Osteoblast (primary cell): ENCODE data around the gene ZNF529. TPM values are rescaled to one million over a fixed set of nuclear protein-coding genes. Genes with fewer than 3 reads are reported as not detected.

Source experiments
- DNase-seq: peaks from one replicate; pipeline ENCODE4 v3.0.0; 2011; ENCODE audit warnings: low spot score, mixed read lengths; ENCODE audit not compliant: insufficient read length; ENCODE audit errors: missing footprints
- H2AFZ ChIP-seq: 2 replicates; pipeline ENCODE4 v1.6.0; 2011; ENCODE audit warnings: mild to moderate bottlenecking, low read length
- H3K27ac ChIP-seq: 2 replicates; pipeline ENCODE4 v1.5.1; 2011; ENCODE audit warnings: mild to moderate bottlenecking, low read depth, low read length, moderate library complexity
- H3K27me3 ChIP-seq: 2 replicates; pipeline ENCODE4 v1.6.0; 2012; ENCODE audit warnings: mild to moderate bottlenecking, control low read depth, inconsistent platforms, low read length, moderate library complexity; ENCODE audit not compliant: insufficient read depth
- H3K36me3 ChIP-seq: 2 replicates; pipeline ENCODE4 v1.5.1; 2011; ENCODE audit warnings: mild to moderate bottlenecking, low read length, control low read depth, moderate library complexity; ENCODE audit not compliant: insufficient read depth
- H3K4me1 ChIP-seq: 2 replicates; pipeline ENCODE4 v1.5.1; 2011; ENCODE audit warnings: mild to moderate bottlenecking, low read length, control low read depth, moderate library complexity; ENCODE audit not compliant: insufficient read depth
- H3K4me2 ChIP-seq: 2 replicates; pipeline ENCODE4 v1.6.0; 2011; ENCODE audit warnings: mild to moderate bottlenecking, low read length; ENCODE audit not compliant: insufficient read depth
- H3K4me3 ChIP-seq: fragments of 200-600 bp; sonication (generic); 3 replicates; pipeline ENCODE4 v1.5.1; 2012; ENCODE audit warnings: mild to moderate bottlenecking, low read length, inconsistent platforms; ENCODE audit not compliant: insufficient read depth
- H3K79me2 ChIP-seq: 2 replicates; pipeline ENCODE4 v1.6.0; 2012; ENCODE audit warnings: mild to moderate bottlenecking, low read length, control low read depth, inconsistent platforms; ENCODE audit not compliant: insufficient read depth
- H3K9me3 ChIP-seq: 2 replicates; pipeline ENCODE4 v1.5.1; 2011; ENCODE audit warnings: low read depth, low read length, control low read depth
- H4K20me1 ChIP-seq: 2 replicates; pipeline ENCODE4 v1.6.0; 2012; ENCODE audit warnings: mild to moderate bottlenecking, low read length, control low read depth; ENCODE audit not compliant: insufficient read depth
- CTCF ChIP-seq: IDR thresholded peaks from 2 replicates; pipeline ENCODE4 v1.5.1; 2011; ENCODE audit warnings: mild to moderate bottlenecking, low read depth, low read length, moderate library complexity; ENCODE audit errors: extremely low read depth
- total RNA-seq: library from RNA; depleted of rRNA; stranded (reverse); fragments of >200 nt; gene quantifications from 2 replicates; pipeline ENCODE4 v1.2.3, GENCODE V29; 2012

Gene ZNF529
- total RNA-seq, 1 donor: 11.9 TPM

DNA sequence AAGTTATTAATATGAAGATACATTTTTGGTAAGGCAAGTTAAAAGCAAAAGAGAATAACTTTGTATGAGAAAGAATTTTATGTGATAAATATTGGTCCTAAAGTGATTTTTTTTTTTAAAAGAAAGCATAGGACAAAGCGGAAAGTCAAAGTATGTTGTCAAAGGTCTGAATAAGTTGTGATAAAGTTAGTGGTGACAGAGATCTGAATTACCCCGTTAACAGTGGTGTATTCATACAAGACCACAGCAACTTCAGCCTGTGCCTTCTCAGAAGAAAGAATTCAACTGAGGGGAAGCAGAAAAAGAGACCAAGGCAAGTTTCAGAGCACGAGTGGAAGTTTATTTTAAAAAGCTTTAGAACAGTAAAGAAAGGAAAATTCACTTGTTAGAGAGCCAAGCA is 64.8 kb downstream of the ZNF529 start:
- peaks cover 15% of the 10 kb centered on the region for H3K9me3 ChIP-seq
- H3K4me1 ChIP-seq: no peaks in the 10 kb centered on the region
- H4K20me1 ChIP-seq: no peaks in the 10 kb centered on the region
- no peaks in the 10 kb centered on the region for H3K27me3 ChIP-seq
- no peak overlapping the region for H2AFZ ChIP-seq
- H3K79me2 ChIP-seq: no peaks in the 10 kb centered on the region
- TF ChIP-seq CTCF: no peak
- H3K36me3 ChIP-seq: no peaks in the 10 kb centered on the region
- H3K4me2 ChIP-seq: no peak overlapping the region
- no peak for DNase-seq
- H3K4me3 ChIP-seq: no peak overlapping the region
- H3K27ac ChIP-seq: no peak overlapping the region

- Histone ChIP-seq H3K4me3 (no peak overlapping the region), H3K79me2 (no peaks in the 10 kb centered on the region), H3K27me3 (no peaks in the 10 kb centered on the region), H3K4me2 (no peak overlapping the region), H3K27ac (no peak overlapping the region), H3K4me1 (no peaks in the 10 kb centered on the region), H4K20me1 (no peaks in the 10 kb centered on the region), H2AFZ (no peak overlapping the region), H3K9me3 (peaks cover 6% of the 10 kb centered on the region), H3K36me3 (no peaks in the 10 kb centered on the region)
- DNase-seq: no peak
- no peak for TF ChIP-seq CTCF
These were observed 71.1 kb downstream of the ZNF529 start for GRCh38 chr19:36501973-36502372.

DNA sequence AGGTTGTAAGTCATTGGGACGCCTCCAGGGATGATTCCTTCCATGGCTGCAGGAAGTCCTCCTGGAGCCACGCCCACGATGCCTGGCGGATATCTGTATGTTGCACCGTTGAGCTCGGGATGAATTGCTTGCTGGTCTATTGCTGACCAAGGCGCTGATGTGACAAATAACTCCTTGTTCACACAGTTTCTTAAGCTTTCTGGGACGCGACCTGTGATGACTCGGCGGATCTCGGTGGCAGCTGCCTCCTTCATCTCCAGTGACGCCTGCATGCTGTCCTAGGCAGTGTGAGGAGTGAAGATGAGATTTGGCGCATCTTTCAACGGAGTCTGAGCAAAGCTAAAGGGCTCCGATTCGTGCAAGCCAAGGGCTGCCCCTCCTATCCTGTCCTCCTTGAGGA is 76.1 kb downstream of the ZNF529 start:
- TF ChIP-seq CTCF: no peak
- no peaks in the 10 kb centered on the region for H4K20me1 ChIP-seq
- H3K27ac ChIP-seq: no peak overlapping the region
- peaks cover 4% of the 10 kb centered on the region for H3K9me3 ChIP-seq
- DNase-seq: no peak
- H2AFZ ChIP-seq: no peak overlapping the region
- H3K4me2 ChIP-seq: no peak overlapping the region
- H3K27me3 ChIP-seq: no peaks in the 10 kb centered on the region
- no peaks in the 10 kb centered on the region for H3K4me1 ChIP-seq
- no peaks in the 10 kb centered on the region for H3K36me3 ChIP-seq
- H3K4me3 ChIP-seq: no peak overlapping the region
- no peaks in the 10 kb centered on the region for H3K79me2 ChIP-seq

Other genes starting within 250 kb of the ZNF529 start
- gene ZFP14, start 194.1 kb downstream of the ZNF529 start, total RNA-seq: 4.3 and 5.3 TPM in 2 replicates
- gene ZFP82, start 154.6 kb downstream of the ZNF529 start, total RNA-seq: 9.0 and 10.3 TPM in 2 replicates
- gene ZNF566, start 83.7 kb downstream of the ZNF529 start, total RNA-seq: 13.8 and 20.9 TPM in 2 replicates
- 15.6 and 35.4 TPM in 2 replicates for gene ZNF260, start 45.0 kb downstream of the ZNF529 start, total RNA-seq
- 12.3 and 16.2 TPM in 2 replicates for gene ZNF382, start 32.0 kb upstream of the ZNF529 start, total RNA-seq
- 8.8 and 12.7 TPM in 2 replicates for gene ZNF461, start 93.5 kb upstream of the ZNF529 start, total RNA-seq
- gene ZNF567, start 114.3 kb upstream of the ZNF529 start, total RNA-seq: 6.8 and 8.0 TPM in 2 replicates
- 2.5 and 3.2 TPM in 2 replicates for gene ZNF850, start 199.5 kb upstream of the ZNF529 start, total RNA-seq